Measurements from ENCODE around the gene OR4E2. TPM values are rescaled to one million over a fixed set of nuclear protein-coding genes. Genes with fewer than 3 reads are reported as not detected.
"Not testable (repeated sequence)": the region's sequence is repeated elsewhere in the genome, so short reads cannot be mapped to it uniquely, and the experiment has no call there.

The OR4E2 gene, protein sequence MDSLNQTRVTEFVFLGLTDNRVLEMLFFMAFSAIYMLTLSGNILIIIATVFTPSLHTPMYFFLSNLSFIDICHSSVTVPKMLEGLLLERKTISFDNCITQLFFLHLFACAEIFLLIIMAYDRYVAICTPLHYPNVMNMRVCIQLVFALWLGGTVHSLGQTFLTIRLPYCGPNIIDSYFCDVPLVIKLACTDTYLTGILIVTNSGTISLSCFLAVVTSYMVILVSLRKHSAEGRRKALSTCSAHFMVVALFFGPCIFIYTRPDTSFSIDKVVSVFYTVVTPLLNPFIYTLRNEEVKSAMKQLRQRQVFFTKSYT
- total RNA-seq: not detected

GRCh38 chr14:21653331-21653885 lies at the start of gene OR4E2:
OR4E2 (plus strand) TSS chr14:21653835; CDS start chr14:21665083, 11,248 bp downstream.
- ATAC-seq: no peak
- Mint-ChIP-seq H3K4me3 (no peak within 1 kb of the TSS), H3K36me3 (ENCODE audit: low read depth) (no peaks in the 10 kb centered on the region), H3K4me1 (ENCODE audit: low read depth) (no peaks in the 10 kb centered on the region), H3K27me3 (ENCODE audit: low read depth) (peaks cover 15% of the 10 kb centered on the region), H3K9me3 (ENCODE audit: insufficient read depth) (no peaks in the 10 kb centered on the region), H3K27ac (no peak within 1 kb of the TSS)
- POLR2A ChIA-PET: no interaction called here
- CTCF ChIA-PET: interaction anchor here (1.5 to 2.5 kb wide), 2 partner anchors 9 to 13 kb away, joined by 3 to 8 read pairs; no protein-coding TSS in a partner anchor
- DNase-seq: no peak

DNA sequence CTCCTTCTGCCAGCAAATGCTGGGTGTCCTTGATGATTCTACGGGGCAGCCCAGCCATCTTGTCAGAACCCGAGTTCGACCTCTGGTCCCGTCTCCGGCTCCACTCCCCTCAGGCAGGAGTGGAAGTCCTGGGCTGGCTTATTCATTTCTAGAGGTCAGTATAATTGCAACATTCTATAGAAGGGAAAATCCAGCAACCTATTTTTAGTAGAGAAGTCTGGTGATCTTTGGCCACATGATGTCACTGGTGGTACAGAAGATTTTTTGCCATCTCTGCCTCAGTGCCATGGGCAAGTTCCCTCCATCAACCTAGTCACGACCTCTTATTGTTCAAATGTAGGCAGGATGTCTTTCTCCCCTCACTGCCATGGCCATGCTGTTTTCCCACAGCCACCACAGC lies 41.3 kb upstream of the OR4E2 start:
- Mint-ChIP-seq H3K9me3 (ENCODE audit: insufficient read depth) (no peaks in the 10 kb centered on the region), H3K4me3 (no peak overlapping the region), H3K27me3 (ENCODE audit: low read depth) (peaks cover 19% of the 10 kb centered on the region), H3K36me3 (ENCODE audit: low read depth) (no peaks in the 10 kb centered on the region), H3K27ac (no peak overlapping the region), H3K4me1 (ENCODE audit: low read depth) (no peaks in the 10 kb centered on the region)
- ChIA-PET POLR2A (no interaction called here), CTCF (no interaction called here)
- DNase-seq (no peak), ATAC-seq (no peak)

DNA sequence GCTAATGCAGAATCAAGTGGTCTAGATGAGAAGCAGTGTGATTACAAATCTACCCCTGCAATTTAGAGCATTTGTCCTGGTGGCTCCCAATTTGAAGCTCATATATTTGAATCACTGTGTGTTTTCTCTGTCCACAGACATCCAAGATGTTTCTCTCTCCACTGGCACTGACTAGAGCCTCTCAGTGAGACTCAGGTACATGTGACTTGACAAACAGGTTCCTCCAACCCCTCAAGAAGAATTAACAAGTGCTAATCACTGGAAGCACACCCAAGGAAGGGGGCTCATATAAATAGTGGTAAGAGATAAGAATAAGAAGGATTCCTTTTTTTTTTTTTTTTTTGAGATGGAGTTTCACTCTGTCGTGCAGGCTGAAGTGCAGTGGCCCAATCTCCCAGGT lies 39.4 kb upstream of the OR4E2 start:
- H3K9me3 Mint-ChIP-seq (ENCODE audit: insufficient read depth): no peaks in the 10 kb centered on the region
- H3K36me3 Mint-ChIP-seq (ENCODE audit: low read depth): no peaks in the 10 kb centered on the region
- no peak for DNase-seq
- ChIA-PET POLR2A (no interaction called here), CTCF (no interaction called here)
- H3K27ac Mint-ChIP-seq: no peak overlapping the region
- H3K4me1 Mint-ChIP-seq (ENCODE audit: low read depth): no peaks in the 10 kb centered on the region
- H3K4me3 Mint-ChIP-seq: no peak overlapping the region
- peaks cover 11% of the 10 kb centered on the region for H3K27me3 Mint-ChIP-seq (ENCODE audit: low read depth)
- ATAC-seq: no peak

DNA sequence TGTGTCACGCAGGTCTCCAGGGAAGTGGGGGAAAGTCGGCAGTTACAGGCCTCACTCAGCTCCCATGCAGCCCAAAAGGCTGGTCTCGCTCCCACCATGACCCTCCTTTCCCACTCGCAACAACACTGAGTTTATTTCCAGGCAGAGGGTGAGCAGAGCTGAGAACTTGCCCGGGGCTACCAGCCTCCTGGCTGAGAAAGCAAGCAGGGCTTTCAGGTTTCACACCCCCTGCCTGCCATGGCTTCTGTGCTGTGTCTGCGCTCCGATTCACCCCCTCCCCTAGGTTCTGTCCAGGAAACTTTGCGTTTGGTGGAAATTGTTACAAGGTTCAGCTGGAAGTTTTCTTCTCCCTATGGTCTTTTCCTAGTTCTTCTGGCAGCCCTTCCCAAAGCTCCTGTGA lies 36.0 kb upstream of the OR4E2 start:
- Mint-ChIP-seq H3K4me3 (no peak overlapping the region), H3K27me3 (ENCODE audit: low read depth) (peaks cover 6% of the 10 kb centered on the region), H3K9me3 (ENCODE audit: insufficient read depth) (no peaks in the 10 kb centered on the region), H3K4me1 (ENCODE audit: low read depth) (no peaks in the 10 kb centered on the region), H3K27ac (no peak overlapping the region), H3K36me3 (ENCODE audit: low read depth) (no peaks in the 10 kb centered on the region)
- ChIA-PET POLR2A (no interaction called here), CTCF (no interaction called here)
- no peak for ATAC-seq
- no peak for DNase-seq

- no peak for DNase-seq
- CTCF ChIA-PET: no interaction called here
- no peak overlapping the region for H3K27ac Mint-ChIP-seq
- no peaks in the 10 kb centered on the region for H3K9me3 Mint-ChIP-seq (ENCODE audit: insufficient read depth)
- H3K4me1 Mint-ChIP-seq (ENCODE audit: low read depth): no peaks in the 10 kb centered on the region
- no peak for ATAC-seq
- H3K4me3 Mint-ChIP-seq: no peak overlapping the region
- POLR2A ChIA-PET: no interaction called here
- H3K27me3 Mint-ChIP-seq (ENCODE audit: low read depth): peaks cover 10% of the 10 kb centered on the region
- H3K36me3 Mint-ChIP-seq (ENCODE audit: low read depth): no peaks in the 10 kb centered on the region
These were observed 27.0 kb upstream of the OR4E2 start for GRCh38 chr14:21626491-21627230.

DNA sequence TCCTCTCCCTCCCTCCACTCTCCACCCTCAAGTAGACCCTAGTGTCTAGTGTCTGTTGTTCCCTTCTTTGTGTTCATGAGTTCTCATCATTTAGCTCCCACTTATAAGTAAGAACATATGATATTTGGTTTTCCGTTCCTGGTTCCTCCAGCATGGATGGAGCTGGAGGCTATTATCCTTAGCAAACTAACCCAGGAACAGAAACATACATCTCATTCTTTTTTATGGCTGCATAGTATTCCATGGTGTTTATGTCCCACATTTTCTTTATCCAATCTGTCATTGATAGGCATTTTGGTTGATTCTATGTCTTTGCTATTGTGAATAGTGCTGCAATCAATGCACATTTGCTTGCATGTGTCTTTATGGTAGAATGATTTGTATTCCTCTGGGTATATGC lies 23.1 kb upstream of the OR4E2 start:
- H3K27ac Mint-ChIP-seq; H3K4me3 Mint-ChIP-seq; ATAC-seq; H3K4me1 Mint-ChIP-seq (ENCODE audit: low read depth); CTCF ChIA-PET; H3K36me3 Mint-ChIP-seq (ENCODE audit: low read depth); DNase-seq; H3K9me3 Mint-ChIP-seq (ENCODE audit: insufficient read depth); POLR2A ChIA-PET: not testable (repeated sequence)
- peaks cover 14% of the 10 kb centered on the region for H3K27me3 Mint-ChIP-seq (ENCODE audit: low read depth)

DNA sequence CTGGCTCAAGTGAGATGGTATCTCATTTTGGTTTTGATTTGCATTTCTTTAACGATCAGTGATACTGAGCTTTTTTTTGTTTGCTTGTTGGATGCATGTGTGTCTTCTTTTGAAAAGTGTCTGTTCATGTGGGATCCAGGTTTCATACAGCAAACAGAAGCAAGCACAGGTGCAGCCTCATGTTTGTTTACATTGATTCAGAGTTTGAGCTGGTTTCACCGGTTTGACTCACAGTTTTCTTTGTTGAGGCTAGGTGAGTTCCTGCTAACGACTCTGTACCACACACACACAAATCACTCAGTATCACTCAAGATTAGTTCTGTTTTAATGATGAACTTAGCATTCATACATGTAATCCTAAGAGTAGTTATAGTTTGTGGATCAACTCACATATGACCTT lies 22.6 kb upstream of the OR4E2 start:
- POLR2A ChIA-PET: no interaction called here

DNA sequence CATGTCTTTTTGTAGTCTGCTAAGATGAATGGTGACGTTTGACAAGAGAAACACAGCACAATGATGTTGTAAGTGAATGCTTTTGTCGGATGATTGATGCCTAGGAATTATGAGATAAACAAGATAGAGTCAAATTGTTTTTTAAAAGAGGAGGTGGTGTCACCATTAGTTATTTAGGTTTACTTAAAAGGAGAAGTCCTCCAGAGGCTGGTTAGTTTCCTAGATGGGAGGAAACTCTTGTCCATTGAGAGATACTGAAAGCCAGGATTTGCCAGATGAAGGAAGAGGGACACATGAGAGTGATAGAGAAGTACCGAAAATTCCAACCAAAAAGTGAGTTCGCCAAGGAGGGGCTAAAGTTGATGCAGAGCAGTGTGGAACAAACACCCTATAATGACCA lies 18.8 kb upstream of the OR4E2 start, which contains the start of gene OR10G2:
OR10G2 (minus strand) TSS at position 101 of the 400 bp plus-strand sequence; CDS start at position 3, 98 bp downstream.
- no peaks in the 10 kb centered on the region for H3K4me1 Mint-ChIP-seq (ENCODE audit: low read depth)
- H3K36me3 Mint-ChIP-seq (ENCODE audit: low read depth): no peaks in the 10 kb centered on the region
- ChIA-PET POLR2A (no interaction called here), CTCF (no interaction called here)
- DNase-seq (no peak), ATAC-seq (no peak)
- peaks cover 8% of the 10 kb centered on the region for H3K27me3 Mint-ChIP-seq (ENCODE audit: low read depth)
- H3K4me3 Mint-ChIP-seq: no peak within 1 kb of the TSS
- no peak within 1 kb of the TSS for H3K27ac Mint-ChIP-seq
- H3K9me3 Mint-ChIP-seq (ENCODE audit: insufficient read depth): no peaks in the 10 kb centered on the region

More for the DNA sequence above, 22.6 kb upstream of the OR4E2 start:
- no peak overlapping the region for H3K27ac Mint-ChIP-seq
- no peaks in the 10 kb centered on the region for H3K4me1 Mint-ChIP-seq (ENCODE audit: low read depth)
- CTCF ChIA-PET: no interaction called here
- DNase-seq (no peak), ATAC-seq (no peak)
- no peak overlapping the region for H3K4me3 Mint-ChIP-seq
- no peaks in the 10 kb centered on the region for H3K9me3 Mint-ChIP-seq (ENCODE audit: insufficient read depth)
- H3K36me3 Mint-ChIP-seq (ENCODE audit: low read depth): no peaks in the 10 kb centered on the region
- peaks cover 12% of the 10 kb centered on the region for H3K27me3 Mint-ChIP-seq (ENCODE audit: low read depth)

GRCh38 chr14:21642683-21643082 lies 11.0 kb upstream of the OR4E2 start:
- Mint-ChIP-seq H3K27ac (peak overlapping the region; percentile 33), H3K4me3 (peak overlapping the region; percentile 49), H3K4me1 (ENCODE audit: low read depth) (no peaks in the 10 kb centered on the region), H3K36me3 (ENCODE audit: low read depth) (no peaks in the 10 kb centered on the region), H3K27me3 (ENCODE audit: low read depth) (peaks cover 7% of the 10 kb centered on the region), H3K9me3 (ENCODE audit: insufficient read depth) (no peaks in the 10 kb centered on the region)
- POLR2A ChIA-PET: interaction anchor here (1.0 to 1.3 kb wide), 5 partner anchors 867 to 930 kb away, joined by 3 read pairs; no protein-coding TSS in a partner anchor
- DNase-seq (no peak), ATAC-seq (no peak)
- CTCF ChIA-PET: no interaction called here

DNA sequence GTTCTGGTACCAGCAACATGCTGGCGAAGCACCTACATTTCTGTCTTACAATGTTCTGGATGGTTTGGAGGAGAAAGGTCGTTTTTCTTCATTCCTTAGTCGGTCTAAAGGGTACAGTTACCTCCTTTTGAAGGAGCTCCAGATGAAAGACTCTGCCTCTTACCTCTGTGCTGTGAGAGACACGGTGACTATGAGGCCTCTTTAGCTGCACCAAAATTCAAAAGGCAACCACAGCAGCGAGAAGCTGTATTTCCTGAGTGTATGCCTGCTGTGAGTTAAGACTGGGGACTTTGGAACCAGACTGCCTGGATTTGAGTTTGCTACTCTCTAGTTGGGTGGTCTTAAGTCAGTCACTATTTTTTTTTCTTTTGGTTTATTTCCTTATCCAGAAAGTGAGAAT lies 10.2 kb upstream of the OR4E2 start:
- ChIA-PET CTCF (interaction anchor here (1.7 kb wide), 1 partner anchor 11 kb away, joined by 8 read pairs; the partner anchor contains the start of gene OR4E2), POLR2A (interaction anchor here (1.0 to 1.2 kb wide), 2 partner anchors 888 to 912 kb away, joined by 3 read pairs; no protein-coding TSS in a partner anchor)
- Mint-ChIP-seq H3K27ac (peak overlapping the region; percentile 54), H3K4me1 (ENCODE audit: low read depth) (no peaks in the 10 kb centered on the region), H3K9me3 (ENCODE audit: insufficient read depth) (no peaks in the 10 kb centered on the region), H3K4me3 (peak overlapping the region; percentile 49), H3K27me3 (ENCODE audit: low read depth) (peaks cover 7% of the 10 kb centered on the region), H3K36me3 (ENCODE audit: low read depth) (no peaks in the 10 kb centered on the region)
- ATAC-seq: no peak
- DNase-seq: no peak

GRCh38 chr14:21647380-21647779 lies 6.3 kb upstream of the OR4E2 start:
- CTCF ChIA-PET: no interaction called here
- Mint-ChIP-seq H3K27ac (no peak overlapping the region), H3K4me1 (ENCODE audit: low read depth) (no peaks in the 10 kb centered on the region), H3K9me3 (ENCODE audit: insufficient read depth) (no peaks in the 10 kb centered on the region), H3K4me3 (no peak overlapping the region), H3K27me3 (ENCODE audit: low read depth) (peaks cover 13% of the 10 kb centered on the region), H3K36me3 (ENCODE audit: low read depth) (no peaks in the 10 kb centered on the region)
- no peak for DNase-seq
- no peak for ATAC-seq
- POLR2A ChIA-PET: no interaction called here

DNA sequence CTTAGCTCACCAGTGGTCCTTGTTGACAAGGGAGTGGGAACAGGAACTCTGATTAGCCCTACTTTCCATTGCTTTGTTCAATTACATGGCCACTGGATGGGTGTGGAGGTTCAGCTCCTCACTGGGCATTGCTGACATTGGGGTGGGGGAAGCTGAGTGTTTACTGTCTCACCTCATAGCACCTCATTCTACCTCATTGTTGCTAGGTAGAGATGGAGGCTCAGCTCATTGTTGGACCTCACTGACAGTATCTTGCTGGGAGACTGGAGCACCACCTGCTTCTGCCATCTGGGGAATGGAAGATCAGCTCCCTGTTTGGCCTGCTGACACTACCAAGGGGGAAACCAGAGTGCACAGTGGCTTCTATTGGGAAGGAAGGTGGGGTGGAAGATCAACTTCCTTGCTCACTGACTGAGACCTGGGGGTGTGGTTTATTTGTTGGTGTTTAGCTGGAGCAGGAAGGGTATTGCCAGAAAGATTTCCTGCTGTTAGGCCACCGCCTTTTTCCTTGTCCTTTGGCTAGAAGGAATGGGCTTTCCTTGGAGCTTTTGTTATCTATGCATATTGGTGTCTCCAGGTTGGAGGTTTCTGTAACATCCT lies 1.3 kb upstream of the OR4E2 start:
- no peaks in the 10 kb centered on the region for H3K36me3 Mint-ChIP-seq (ENCODE audit: low read depth)
- H3K4me3 Mint-ChIP-seq: no peak overlapping the region
- peaks cover 15% of the 10 kb centered on the region for H3K27me3 Mint-ChIP-seq (ENCODE audit: low read depth)
- DNase-seq: no peak
- H3K27ac Mint-ChIP-seq: no peak overlapping the region
- no peak for ATAC-seq
- no peaks in the 10 kb centered on the region for H3K9me3 Mint-ChIP-seq (ENCODE audit: insufficient read depth)
- CTCF ChIA-PET: interaction anchor here (0.7 kb wide), 1 partner anchor 12 kb away, joined by 3 read pairs; no protein-coding TSS in a partner anchor
- no peaks in the 10 kb centered on the region for H3K4me1 Mint-ChIP-seq (ENCODE audit: low read depth)
- POLR2A ChIA-PET: no interaction called here

Data from activated CD8-positive, alpha-beta T cell treated with anti-CD3 and anti-CD28 coated beads, Interleukin-2, amount 10 ng/mL, durations not matched to agents 7 days and 5 days (primary cell).